HG02610 (cell line): Measurements from ENCODE around the gene CRACR2B.

Experiments
- ATAC-seq: cut with Tn5 transposase; IDR thresholded peaks from one replicate; pipeline ENCODE4 v1.9.1; 2021; ENCODE audit warnings: mild to moderate bottlenecking, moderate library complexity; ENCODE audit not compliant: unreplicated experiment

Gene CRACR2B

GRCh38 chr11:850775-851763, 23.4 kb downstream of the CRACR2B start:
- no peak for ATAC-seq

DNA sequence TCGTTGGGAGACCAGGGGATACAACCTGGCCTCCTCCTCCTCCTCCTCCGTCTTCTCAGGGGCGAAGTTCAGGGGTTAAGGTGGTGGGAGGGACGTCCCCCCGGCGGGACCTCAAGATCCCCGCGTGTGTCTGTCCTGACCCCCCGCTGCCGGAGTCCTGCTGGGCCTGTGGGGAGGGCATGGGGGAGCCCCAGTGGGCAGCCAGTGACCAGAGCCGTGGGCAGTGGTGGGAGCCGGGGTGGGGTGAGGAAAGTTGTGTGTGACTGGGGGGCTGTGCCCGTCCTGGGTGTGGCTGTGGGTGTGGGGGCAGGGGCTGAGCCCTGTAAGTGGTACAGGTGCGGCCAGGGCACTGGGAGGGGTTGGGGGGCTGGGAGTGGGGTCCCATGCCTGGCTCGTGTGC, 25.0 kb downstream of the CRACR2B start:
- no peak for ATAC-seq

DNA sequence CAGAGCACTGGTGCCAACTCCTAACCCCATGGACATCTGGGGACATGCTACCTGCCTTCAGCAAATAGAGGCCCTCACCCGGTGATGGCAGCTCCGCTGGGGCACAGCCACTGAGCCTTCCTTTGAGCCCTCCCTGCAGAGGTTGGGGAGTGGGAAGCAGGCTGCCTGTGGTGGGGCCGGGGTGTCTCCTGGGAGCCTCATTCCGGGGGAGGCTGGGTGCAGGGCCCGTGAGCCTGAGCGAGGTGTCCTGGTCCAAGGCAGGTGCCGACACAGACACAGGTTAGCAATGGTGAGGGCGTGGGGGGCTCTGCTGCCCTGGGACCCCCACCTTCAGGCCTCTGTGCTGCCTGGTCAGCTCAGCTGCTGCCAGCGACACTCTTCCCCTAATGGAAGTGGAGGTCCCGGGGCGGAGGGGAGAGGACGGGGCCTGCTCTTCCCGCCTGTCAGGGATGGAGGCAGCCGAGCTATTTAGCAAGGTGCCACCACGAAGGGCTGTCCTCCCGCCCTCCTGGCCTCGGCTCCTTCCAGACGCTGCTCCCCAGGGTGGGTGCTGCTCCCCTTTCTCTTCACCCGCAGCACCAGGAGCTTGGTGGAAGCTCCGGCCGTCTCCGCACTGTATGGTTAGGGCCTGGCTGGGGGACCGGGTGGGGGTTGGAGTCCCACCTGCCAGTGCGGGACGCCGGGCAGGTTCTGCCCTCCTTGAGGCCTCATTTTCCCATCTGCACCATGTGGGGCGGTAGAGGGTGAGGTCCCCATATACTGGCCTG, 26.1 kb downstream of the CRACR2B start:
- ATAC-seq, result no peak

DNA sequence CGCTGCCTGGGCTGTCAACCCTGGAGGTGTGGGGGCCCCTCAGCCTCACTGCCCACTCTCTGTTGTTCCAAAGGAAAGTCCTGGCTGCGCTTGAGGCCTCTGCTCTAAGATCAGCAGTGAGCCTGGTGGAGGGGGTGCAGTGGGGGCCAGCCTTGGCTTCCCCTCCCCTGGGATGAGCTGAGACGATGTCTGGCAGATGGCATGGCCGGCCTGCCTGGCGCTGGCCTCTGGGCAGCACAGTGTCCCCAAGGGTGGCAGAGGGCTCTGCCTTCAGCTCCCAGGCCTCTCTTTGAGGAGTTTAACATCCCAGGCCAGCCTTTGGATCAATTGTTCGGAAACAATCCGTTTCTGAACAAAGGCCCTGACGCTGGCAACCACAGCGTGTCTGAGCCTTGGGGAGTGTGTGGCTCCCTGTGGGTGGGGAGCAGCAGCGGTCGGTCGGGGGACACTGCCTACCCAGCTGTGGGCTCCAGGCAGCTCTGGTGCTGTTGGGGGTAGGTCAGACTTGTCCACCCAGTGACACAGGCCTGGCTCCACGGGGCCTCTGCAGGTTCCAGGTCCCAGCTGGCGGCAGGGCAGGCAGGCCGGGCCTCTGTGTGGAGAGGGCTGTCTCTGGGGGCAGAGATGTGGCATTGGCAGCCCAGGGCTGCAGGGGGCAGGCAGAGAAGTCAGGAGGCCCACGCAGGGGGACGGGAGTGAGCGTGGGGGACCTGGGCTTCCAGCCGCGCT, 27.0 kb downstream of the CRACR2B start:
- no peak for ATAC-seq

GRCh38 chr11:855330-855674, 27.6 kb downstream of the CRACR2B start:
- ATAC-seq, result no peak

- no peak for ATAC-seq
Measured at GRCh38 chr11:855796-856195, 28.1 kb downstream of the CRACR2B start.

- no peak for ATAC-seq
Measured at GRCh38 chr11:856397-856796, 28.7 kb downstream of the CRACR2B start.

GRCh38 chr11:858053-858761, 30.5 kb downstream of the CRACR2B start:
- no peak for ATAC-seq

DNA sequence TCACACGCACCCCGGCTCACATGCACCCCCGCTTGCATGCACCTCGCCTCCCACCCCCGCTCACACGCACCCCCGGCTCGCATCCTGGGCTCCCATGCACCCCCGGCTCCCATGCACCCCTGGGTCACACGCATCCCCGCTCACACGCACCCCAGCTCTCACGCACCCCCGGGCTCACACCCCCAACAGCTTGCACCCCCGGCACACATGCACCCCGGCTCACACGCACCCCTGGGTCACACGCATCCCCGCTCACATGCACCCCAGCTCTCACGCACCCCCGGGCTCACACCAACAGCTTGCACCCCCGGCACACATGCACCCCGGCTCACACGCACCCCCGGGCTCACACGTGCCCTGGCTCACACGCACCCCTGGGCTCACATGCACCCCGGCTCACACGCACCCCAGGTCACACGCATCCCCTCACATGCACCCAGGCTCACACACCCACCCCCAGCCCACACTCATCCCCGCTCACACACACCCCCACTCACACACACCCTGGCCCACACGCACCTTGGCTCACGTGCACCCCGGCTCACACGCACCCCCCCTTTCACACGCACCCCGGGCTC, 31.1 kb downstream of the CRACR2B start:
- ATAC-seq, result no peak

GRCh38 chr11:859394-860131, 31.8 kb downstream of the CRACR2B start:
- ATAC-seq, result no peak

- ATAC-seq, result no peak
Measured at GRCh38 chr11:860234-861104, 32.8 kb downstream of the CRACR2B start.

- no peak for ATAC-seq
Measured at GRCh38 chr11:861105-861479, 33.4 kb downstream of the CRACR2B start.

DNA sequence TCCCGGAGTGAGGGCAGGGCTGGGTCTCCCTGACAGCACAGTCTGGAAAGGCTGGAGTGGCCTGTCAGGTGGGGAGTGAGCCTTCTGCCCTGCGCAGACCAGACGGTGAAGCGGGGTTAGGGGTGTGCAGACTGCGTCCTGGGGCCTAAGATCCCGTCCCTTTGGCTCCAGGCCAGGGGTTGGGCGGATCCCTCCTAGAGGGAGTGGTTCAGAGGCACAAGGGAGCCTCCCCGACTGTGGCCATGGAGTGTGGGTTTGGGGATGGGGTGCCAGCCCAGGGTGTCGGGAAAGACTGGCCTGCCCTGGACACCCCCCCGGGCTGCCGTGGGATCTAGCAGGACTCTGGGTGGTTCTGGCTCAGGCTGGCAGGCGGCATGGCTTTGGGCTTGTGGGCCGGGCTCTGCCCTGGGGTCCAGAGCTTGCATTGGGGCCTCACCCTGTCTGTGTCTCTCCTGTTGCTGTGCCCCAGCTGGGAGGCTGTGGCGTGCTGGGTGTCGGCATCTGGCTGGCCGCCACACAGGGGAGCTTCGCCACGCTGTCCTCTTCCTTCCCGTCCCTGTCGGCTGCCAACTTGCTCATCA, 34.5 kb downstream of the CRACR2B start:
- no peak for ATAC-seq

- no peak for ATAC-seq
Measured at GRCh38 chr11:862696-863022, 34.9 kb downstream of the CRACR2B start.

GRCh38 chr11:863023-863909, 35.5 kb downstream of the CRACR2B start:
- ATAC-seq, result no peak

DNA sequence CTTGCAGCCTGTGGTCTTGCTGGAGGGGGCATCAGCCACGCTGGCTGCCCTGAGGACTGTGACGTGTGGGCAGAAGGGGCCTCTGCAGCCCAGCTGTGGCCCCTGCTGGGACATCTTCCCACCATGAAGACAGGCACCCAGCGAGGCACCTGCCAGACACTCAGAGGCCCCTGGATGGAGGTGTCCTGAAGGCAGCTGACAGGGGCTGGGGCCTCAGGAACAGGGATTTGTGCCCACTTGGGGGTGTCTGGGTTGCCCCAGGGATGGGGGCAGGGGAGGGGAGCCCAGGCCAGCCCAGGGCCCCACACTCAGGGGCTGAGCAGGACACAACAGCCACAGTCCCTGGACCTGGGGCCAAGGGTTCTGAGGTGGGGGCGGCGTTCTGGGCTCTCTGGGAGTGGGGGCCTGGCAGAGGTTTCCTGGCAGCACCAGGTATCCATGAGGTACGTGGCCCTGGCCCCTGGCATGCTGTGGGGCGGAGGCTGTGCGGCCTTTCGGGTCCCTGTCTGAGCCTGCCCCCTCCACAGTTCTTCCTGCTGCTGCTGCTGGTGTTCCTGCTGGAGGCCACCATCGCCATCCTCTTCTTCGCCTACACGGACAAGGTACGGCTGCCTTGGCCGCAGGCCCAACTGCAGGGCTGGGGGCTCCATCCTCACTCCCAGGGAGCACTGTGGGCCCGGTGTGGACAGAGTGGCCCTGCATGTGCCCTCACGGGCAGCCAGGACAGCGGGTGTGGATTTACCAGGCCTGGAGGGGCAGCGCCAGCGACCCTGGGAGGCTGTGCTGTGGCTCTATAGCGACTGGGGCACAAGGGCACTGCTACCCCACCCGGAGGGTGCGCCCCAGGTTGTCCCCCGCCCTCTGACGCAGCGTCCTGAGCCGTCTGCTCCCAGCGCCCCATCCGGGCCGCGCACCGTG, 36.5 kb downstream of the CRACR2B start:
- ATAC-seq, result no peak

DNA sequence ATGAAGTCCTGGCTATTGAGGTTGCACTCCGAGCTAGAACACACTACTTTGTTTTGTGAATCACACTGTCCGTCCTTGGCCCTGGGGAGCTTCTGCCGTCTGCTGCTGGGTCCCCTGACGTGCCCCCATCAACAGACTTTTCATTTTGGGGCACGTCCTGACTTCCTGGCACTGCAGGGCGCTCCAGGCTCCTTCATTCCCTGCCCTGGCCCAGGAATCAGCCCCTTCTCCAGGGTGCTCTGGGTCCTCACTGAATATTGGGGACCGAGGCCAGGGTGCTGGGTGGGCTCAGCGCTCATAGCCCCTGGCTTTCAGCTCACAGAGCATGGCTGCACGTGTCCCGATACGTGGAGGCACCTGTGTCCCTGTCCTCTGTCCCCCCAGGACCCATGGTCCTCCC, 37.2 kb downstream of the CRACR2B start:
- no peak for ATAC-seq
